ENCODE measurements around the gene PPM1M.

Gene PPM1M

DNA sequence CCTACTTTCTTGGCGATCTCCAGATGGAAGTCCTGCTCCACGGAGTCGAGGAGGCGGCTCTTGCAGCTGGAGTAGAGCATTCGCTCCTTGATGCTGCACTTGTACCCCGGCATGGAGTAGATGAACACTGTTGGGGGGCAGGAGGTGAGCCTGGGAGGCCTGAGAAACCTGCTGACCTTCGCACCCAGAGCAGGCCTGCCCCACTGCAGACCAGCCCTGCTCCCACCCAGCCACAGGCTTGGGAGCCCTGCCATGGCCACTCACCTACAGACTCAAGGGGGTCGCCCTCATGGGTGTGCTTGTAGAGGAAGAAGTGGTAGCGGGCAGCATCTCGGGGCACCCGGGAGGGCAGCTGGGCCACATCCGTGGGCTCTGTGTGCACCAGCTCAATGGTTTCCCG lies 15.9 kb upstream of the PPM1M start:
- in situ Hi-C loops (cut with MboI; ENCODE audit: low sequenced_read_pairs), result loop anchor here (10.0 kb wide), 1 partner anchor 115 kb away; no protein-coding TSS in a partner anchor

- in situ Hi-C loops (cut with MboI; ENCODE audit: low sequenced_read_pairs), result loop anchor here (10.0 kb wide), 1 partner anchor 114 kb away; no protein-coding TSS in a partner anchor
These were observed 15.1 kb upstream of the PPM1M start for GRCh38 chr3:52230461-52230860.

DNA sequence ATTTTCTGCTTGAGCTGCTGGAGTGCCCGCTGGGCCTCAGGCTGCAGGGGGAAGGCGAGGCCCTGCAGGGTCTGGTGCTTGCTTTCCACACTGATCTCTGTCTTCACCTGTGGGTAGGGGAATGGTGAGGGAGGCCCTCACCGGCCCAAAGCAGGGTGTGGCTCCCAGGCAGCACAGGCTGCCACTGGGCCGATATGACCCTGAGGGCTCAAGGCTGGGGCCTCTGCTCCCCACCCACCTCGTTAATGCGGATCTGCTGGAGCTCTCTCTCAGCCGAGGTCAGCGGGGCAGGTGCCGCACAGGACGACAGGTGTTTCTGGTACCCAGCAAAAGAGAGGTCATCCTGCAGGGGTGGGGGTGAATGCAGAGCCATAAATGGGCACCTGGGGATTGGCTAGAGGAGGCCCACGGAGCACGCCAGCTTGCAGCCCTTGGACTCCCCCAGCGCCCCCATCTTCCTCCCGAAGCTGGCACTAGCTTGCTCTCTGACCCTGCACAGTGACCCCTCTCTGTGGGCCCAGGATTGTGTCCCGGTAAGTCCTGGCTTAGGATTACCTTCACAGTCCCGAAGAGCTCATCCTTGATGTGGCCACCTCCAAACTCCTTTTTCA lies 14.6 kb upstream of the PPM1M start:
- in situ Hi-C loops (cut with MboI; ENCODE audit: low sequenced_read_pairs), result loop anchor here (10.0 kb wide), 1 partner anchor 114 kb away; no protein-coding TSS in a partner anchor

DNA sequence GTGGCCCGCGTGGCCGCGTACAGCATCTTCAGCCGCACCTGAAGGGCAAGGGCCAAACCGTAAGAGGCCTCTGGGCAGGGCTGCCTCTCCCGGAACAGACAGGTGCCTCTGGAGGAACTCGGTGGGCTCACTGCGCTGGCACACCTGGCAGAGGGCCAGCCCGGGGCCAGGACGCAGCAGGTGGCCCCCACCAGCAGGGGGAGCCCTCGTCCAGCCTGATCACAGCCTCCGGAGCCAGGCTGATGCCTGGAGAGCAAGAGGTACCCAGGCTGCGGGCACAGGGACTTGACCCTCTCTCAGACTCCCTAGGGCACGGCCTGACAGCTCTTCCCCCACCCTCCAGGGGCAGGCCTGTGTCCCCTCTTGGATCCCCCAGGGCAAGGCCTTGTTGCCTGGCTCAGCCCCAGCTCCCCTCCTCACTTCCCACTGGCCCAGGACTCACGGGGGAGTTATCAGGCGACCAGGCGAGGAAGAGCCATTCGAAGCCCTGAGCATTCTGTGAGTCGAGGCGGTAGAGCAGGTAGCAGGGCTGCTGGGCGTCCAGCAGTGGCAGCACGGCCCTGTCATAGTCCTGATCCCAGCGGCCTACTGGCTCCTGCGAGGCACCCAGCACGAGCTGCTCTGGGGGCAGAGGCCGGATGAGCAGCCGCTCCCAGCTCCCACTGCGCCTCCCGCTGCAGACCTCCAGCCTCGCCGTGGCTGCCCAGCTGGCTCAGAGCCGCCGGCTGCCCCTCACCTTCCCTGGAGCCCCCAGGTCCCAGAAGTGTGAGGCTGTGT lies 13.9 kb upstream of the PPM1M start:
- in situ Hi-C loops (cut with MboI; ENCODE audit: low sequenced_read_pairs), result loop anchor here (10.0 kb wide), 1 partner anchor 113 kb away; no protein-coding TSS in a partner anchor

GRCh38 chr3:52232279-52233107 lies 13.1 kb upstream of the PPM1M start:
- in situ Hi-C loops (cut with MboI; ENCODE audit: low sequenced_read_pairs), result loop anchor here (10.0 kb wide), 1 partner anchor 112 kb away; no protein-coding TSS in a partner anchor

- in situ Hi-C loops (cut with MboI; ENCODE audit: low sequenced_read_pairs), result loop anchor here (10.0 kb wide), 1 partner anchor 112 kb away; no protein-coding TSS in a partner anchor
These were observed 12.4 kb upstream of the PPM1M start for GRCh38 chr3:52233108-52233591.

DNA sequence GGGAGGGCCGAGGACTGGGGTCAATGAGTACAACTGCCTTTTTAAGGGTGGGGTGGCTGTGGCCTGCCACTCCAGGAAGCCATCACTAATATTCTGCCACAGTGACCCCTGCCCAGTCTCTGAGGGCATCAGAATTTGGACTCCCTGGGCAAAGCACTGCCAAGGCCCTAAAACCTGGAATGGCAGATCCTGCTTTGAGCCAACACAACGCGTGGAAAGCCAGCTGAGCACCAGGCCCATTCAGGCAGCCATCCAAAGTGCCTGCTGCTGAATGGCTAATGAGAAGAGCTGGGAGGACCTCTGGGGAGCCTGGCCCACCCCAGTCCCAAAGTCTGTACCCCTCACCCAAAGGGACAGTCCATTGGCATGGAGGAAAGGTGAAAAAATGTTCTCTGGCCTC lies 11.6 kb upstream of the PPM1M start:
- in situ Hi-C loops (cut with MboI; ENCODE audit: low sequenced_read_pairs), result loop anchor here (10.0 kb wide), 1 partner anchor 111 kb away; no protein-coding TSS in a partner anchor

DNA sequence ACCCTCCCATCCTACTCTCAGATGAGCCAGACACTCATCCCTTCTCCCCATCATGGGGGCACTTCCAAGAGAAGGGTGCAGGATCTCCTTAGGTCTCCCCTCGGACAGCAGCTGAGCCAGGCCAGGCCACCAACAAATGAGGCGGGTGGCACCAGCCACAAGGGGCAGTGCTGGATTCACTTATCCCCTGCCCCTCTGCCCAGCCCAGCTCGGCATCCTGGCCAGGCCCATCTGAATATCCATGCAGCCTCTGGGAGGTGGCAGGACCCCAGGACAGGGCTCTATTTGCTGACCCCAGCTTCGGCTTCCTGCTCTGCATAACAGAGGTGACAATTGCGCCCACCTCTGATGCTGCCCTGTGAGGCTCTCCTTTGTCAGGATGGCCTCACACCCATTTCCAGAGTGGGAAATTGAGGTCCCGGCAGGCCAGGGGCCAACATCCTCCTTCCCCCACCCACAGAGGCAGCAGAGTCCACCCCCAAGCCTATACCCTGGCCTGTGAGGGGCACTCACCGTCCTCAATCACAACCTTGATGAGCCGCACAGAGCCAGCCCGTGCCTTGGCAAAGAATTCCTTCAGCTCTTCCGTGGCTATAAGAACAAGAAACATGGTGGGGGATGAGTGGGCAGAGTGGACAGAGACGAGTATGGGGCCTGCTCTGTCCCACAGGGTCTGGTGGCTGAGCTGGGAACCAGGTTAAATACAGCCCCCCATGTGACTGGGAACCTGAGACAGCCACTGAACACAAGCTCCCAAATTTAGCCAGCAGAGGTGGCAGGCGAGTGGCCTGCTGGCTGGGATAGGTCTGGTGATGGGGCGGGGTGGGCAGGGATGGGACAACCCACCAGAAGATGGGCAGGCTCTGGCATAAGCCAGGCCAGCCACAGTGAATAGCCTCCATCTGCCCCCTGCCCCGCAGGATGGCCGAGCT lies 10.8 kb upstream of the PPM1M start:
- in situ Hi-C loops (cut with MboI; ENCODE audit: low sequenced_read_pairs), result loop anchor here (10.0 kb wide), 1 partner anchor 110 kb away; no protein-coding TSS in a partner anchor

- in situ Hi-C loops (cut with MboI; ENCODE audit: low sequenced_read_pairs), result loop anchor here (10.0 kb wide), 1 partner anchor 108 kb away; no protein-coding TSS in a partner anchor
These were observed 9.1 kb upstream of the PPM1M start for GRCh38 chr3:52236424-52236886.

DNA sequence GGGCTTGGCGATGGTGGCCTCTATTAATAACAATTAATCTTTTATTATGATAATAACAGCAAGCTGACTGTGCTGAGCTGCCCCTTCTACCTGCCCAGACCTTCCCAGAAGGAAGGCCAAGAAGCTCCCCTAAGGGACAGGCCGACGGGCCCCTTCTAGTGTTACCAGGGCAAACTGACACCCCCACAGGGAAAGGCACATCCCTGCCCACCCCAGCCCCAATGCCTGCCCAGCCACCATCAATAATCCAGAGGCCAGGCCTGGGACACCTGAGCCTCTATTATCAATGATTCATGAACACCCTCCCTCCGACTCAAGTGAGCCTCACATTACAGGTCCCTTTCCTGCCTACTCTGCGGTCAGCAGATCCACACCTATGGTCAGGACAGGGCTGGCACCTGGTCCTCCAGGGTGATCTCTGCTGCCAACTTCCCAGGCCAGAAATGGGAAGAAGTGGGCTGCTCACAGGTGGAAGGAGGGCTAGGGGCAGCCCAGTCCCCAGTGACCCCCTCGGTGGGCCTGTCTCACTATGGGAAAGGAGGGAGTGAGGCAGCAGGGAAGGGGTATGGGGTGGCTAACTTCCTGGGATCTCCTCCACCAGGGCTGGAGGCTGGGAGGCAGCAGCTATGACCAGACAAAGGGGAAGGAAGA lies 8.4 kb upstream of the PPM1M start:
- in situ Hi-C loops (cut with MboI; ENCODE audit: low sequenced_read_pairs), result loop anchor here (10.0 kb wide), 1 partner anchor 108 kb away; no protein-coding TSS in a partner anchor

DNA sequence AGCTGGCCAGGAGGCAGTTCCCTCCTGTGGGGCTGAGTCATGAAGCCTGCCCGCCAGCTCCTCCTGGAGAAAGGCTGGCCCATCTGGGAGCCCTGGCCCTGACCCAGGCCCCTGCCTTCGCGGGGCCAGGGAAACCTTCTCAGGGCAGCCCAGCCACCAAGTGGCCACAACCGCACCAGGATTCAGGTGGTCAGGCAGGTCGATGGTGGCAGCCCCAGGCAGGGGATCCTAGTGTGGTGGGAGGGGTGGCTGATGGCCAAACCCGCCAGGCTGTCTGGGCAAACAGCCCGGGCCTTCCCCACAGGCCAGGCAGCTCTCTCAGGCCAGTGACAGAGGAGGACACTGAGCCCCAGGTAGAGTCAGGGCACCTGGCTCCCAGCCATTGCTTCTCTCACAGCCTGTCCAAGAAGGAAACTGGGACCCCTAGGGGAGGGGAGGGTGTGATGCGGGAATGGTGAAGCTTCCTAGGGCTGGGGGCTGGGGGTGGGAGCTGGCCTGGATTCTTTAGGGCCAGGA lies 7.8 kb upstream of the PPM1M start:
- in situ Hi-C loops (cut with MboI; ENCODE audit: low sequenced_read_pairs), result loop anchor here (10.0 kb wide), 1 partner anchor 107 kb away; no protein-coding TSS in a partner anchor

- in situ Hi-C loops (cut with MboI; ENCODE audit: low sequenced_read_pairs), result loop anchor here (10.0 kb wide), 1 partner anchor 107 kb away; no protein-coding TSS in a partner anchor
These were observed 7.3 kb upstream of the PPM1M start for GRCh38 chr3:52238193-52238760.

DNA sequence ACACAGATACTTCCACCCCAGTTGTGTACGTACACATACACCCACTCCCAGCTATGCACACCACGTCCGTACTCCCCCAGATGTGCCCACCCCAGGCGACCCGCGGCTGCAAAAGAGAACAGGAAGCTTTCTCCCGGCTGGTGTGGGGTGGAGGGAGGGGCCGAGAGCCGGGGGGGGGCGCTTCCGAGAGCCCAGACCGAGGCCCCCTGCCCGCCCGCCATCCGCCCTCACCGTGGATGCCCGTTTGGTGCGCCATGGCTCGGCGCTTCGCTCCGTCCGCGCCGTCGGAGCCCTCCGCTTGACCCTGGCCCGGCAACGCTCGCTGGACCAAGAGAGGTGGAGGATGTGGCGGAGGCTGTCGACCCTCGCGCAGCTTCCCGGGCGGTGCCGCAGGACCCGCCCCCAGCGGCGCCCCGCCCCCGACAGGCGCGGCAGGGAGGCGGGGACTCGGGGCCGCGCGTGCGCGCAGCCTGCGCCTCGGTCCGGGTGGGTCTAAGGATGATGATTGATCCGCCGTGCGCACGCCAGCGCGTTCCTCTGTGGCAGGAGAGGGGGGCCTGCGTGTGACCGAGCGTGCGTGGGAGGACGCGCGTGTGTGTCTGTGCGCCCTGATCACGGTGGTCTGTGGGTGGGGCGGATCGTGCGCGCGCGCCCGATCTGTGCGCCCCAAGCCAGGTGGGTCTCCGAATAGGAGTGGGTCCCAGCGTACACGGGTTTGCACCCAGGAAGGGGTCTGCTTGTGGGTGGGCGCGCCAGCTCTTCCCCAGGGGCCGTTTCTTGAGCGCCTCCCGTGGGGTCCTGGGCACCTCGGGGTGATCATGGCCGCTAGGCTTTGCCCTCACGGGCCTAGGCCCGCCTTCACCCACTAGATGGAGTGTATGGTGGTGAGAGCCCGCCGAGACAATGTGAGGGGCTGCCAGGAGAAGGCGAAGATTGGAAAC lies 6.5 kb upstream of the PPM1M start, which contains the start of gene TWF2:
TSS of gene TWF2 (minus strand) at position 398 of the 941 bp plus-strand sequence. CDS start at position 256, 142 bp downstream.
- in situ Hi-C loops (cut with MboI; ENCODE audit: low sequenced_read_pairs), result loop anchor here (10.0 kb wide), 1 partner anchor 106 kb away; no protein-coding TSS in a partner anchor

DNA sequence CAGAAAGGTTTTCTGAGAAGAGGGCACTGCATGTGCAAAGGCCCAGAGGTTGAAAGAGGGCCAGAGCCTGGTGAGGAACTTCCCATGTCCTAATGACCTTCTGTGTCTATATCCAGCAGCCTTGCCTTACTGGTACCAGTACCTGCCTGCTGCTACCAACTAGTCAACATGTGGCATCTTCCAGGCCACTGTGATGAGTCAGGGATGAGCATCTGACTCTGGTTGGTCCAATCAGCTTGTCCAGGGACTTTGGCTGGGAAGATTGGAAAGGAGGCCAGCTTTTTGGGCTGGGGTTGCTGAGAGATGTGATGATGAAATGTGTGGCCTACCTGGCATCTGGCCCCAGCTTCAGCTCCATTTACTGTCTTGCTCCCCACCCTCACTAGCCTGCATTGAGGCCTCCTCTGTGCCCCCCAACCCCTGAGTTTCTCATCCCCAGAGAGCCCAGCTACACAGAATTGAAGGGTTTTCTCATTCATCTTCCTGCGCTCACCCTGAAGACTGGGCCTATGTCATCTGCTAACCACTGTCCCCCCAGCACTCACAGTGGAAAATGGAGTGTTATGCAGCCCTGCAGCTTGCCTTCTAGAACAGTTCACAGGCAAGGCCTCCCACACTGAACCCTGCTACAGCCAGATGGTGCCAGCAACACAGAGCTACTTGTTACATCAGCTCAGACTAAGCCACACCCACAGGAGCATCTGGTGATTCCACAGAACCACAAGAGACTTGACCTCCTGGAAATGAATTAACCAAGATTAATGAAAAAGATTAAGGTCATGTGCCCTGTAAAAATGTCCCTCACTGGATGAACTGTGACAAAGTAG lies 5.3 kb upstream of the PPM1M start:
- in situ Hi-C loops (cut with MboI; ENCODE audit: low sequenced_read_pairs), result no loop called here

DNA sequence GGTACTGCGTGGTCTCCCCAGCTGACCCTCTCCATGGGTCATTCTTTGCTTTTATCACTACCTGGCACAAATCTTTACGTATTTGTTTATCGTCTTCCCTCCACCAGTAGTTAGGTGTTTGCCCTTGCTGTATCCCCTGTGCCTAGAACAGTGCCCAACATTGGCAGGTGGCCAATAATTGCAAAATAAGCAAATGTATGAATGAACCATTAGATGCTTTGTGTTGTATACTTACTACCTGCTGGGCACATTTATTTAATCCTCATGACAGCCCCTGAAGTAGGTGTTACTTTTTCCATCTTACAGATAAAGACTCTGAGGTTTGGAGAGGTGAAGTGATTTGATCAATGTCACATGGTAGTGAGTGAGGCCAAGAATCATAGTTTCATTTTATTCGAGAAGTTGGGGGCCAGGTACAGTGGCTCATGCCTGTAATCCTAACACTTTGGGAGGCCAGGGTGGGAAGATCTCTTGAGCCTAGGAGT lies 4.6 kb upstream of the PPM1M start:
- in situ Hi-C loops (cut with MboI; ENCODE audit: low sequenced_read_pairs), result no loop called here

DNA sequence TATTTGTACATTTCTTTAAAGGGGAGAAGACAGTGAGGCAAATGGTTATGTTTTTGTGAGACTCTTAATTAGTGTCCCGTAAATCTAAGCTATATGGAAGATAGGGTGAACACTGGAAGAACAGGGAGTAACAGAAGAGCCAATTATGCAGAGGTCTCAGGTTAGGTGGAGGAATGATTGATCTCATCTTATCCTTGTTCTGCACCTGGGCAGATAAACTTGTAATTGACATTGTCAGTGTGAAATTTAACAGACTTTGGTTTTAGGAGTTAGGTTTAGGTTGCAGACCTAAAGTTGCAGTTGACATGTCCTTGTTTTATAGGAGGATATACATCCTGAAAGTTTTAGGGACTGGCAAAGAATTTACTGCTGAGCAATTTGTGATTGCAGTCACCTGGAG lies 3.5 kb upstream of the PPM1M start:
- in situ Hi-C loops (cut with MboI; ENCODE audit: low sequenced_read_pairs), result no loop called here

Measured in HL-60/S4 (cell line).